Mesenchymal stem cell (in vitro differentiated cells and primary cell): ENCODE results near the gene USP17L10.
"Not testable (repeated sequence)": the region's sequence is repeated elsewhere in the genome, so short reads cannot be mapped to it uniquely, and the experiment has no call there.

Experiments used
- DNase-seq: peaks from one replicate; pipeline ENCODE4 v3.0.0-alpha.2; 2013
- H2AFZ ChIP-seq: one replicate; pipeline ENCODE4 v1.6.1; 2013; ENCODE audit warnings: low read depth, mild to moderate bottlenecking, control low read depth, inconsistent platforms, low read length, moderate library complexity
- H2AK5ac ChIP-seq: 2 replicates; pipeline ENCODE4 v1.6.1; 2013; ENCODE audit warnings: low read length, moderate library complexity, mild to moderate bottlenecking, inconsistent platforms; ENCODE audit not compliant: severe bottlenecking
- H2BK120ac ChIP-seq: one replicate; pipeline ENCODE4 v1.6.1; 2013; ENCODE audit warnings: low read depth, mild to moderate bottlenecking, inconsistent platforms, low read length, moderate library complexity
- H2BK12ac ChIP-seq, 2 experiments: one replicate each; pipeline ENCODE4 v1.6.1; 2013; ENCODE audit warnings: inconsistent platforms in 2 of 2, low read length in 2 of 2, mild to moderate bottlenecking in 2 of 2, moderate library complexity in 2 of 2, control low read depth in 1 of 2
- H2BK15ac ChIP-seq: one replicate; pipeline ENCODE4 v1.6.1; 2013; ENCODE audit warnings: mild to moderate bottlenecking, low read depth, inconsistent platforms; ENCODE audit not compliant: poor library complexity, severe bottlenecking
- H2BK5ac ChIP-seq: 2 replicates; pipeline ENCODE4 v1.6.1; 2013; ENCODE audit warnings: low read depth, mild to moderate bottlenecking, low read length, control low read depth, inconsistent platforms; ENCODE audit not compliant: poor library complexity, severe bottlenecking
- H3K14ac ChIP-seq, 2 experiments: one replicate each; pipeline ENCODE4 v1.6.1; 2013; ENCODE audit warnings: inconsistent platforms in 2 of 2, low read length in 2 of 2, control low read depth in 1 of 2, mild to moderate bottlenecking in 1 of 2, moderate library complexity in 1 of 2
- H3K18ac ChIP-seq, 2 experiments: one replicate each; pipeline ENCODE4 v1.6.1; 2013; ENCODE audit warnings: inconsistent platforms in 2 of 2, low read length in 2 of 2, control low read depth in 1 of 2, low read depth in 1 of 2, mild to moderate bottlenecking in 1 of 2
- H3K23ac ChIP-seq, 2 experiments: one replicate each; pipeline ENCODE4 v1.6.1; 2013; ENCODE audit warnings: inconsistent platforms in 2 of 2, low read length in 2 of 2, mild to moderate bottlenecking in 2 of 2, moderate library complexity in 2 of 2, control low read depth in 1 of 2
- H3K27ac ChIP-seq: 2 replicates; pipeline ENCODE4 v1.5.1; 2013; ENCODE audit warnings: mild to moderate bottlenecking, moderate library complexity, low read length, control low read depth, inconsistent platforms; ENCODE audit not compliant: poor library complexity, severe bottlenecking
- H3K27me3 ChIP-seq, 2 experiments: 2 replicates each; pipeline versions ENCODE4 v1.6.1 to v1.7.0; 2013; ENCODE audit warnings: low read length in 2 of 2, mild to moderate bottlenecking in 2 of 2, moderate library complexity in 2 of 2, control low read depth in 1 of 2, inconsistent platforms in 1 of 2; ENCODE audit not compliant: control insufficient read depth in 1 of 2, insufficient read depth in 1 of 2
- H3K36me3 ChIP-seq, 2 experiments: 2 replicates each; pipeline versions ENCODE4 v1.6.1 to v1.7.0; 2013; ENCODE audit warnings: low read length in 2 of 2, control low read depth in 1 of 2, inconsistent platforms in 1 of 2, low read depth in 1 of 2, mild to moderate bottlenecking in 1 of 2; ENCODE audit not compliant: insufficient read depth in 2 of 2, control insufficient read depth in 1 of 2
- H3K4ac ChIP-seq, 2 experiments: one replicate each; pipeline ENCODE4 v1.6.1; 2013; ENCODE audit warnings: inconsistent platforms in 2 of 2, low read length in 2 of 2, mild to moderate bottlenecking in 2 of 2, moderate library complexity in 2 of 2, control low read depth in 1 of 2, low read depth in 1 of 2
- H3K4me1 ChIP-seq: 2 replicates; pipeline ENCODE4 v1.6.1; 2013; ENCODE audit warnings: low read depth, low read length, control low read depth; ENCODE audit not compliant: control insufficient read depth, insufficient read depth
- H3K4me2 ChIP-seq: 2 replicates; pipeline ENCODE4 v1.6.1; 2013; ENCODE audit warnings: low read length, mild to moderate bottlenecking, inconsistent platforms; ENCODE audit not compliant: poor library complexity, severe bottlenecking
- H3K4me3 ChIP-seq, 2 experiments: 2 replicates each; pipeline versions ENCODE4 v1.5.1 to v1.7.0; 2013; ENCODE audit warnings: low read length in 2 of 2, mild to moderate bottlenecking in 2 of 2, control low read depth in 1 of 2, low read depth in 1 of 2; ENCODE audit not compliant: insufficient read depth in 1 of 2
- H3K79me1 ChIP-seq: replicated peaks from 2 replicates; pipeline ENCODE4 v1.6.1; 2013; ENCODE audit warnings: mild to moderate bottlenecking, control low read depth, low read length, inconsistent platforms; ENCODE audit not compliant: poor library complexity, severe bottlenecking
- H3K9ac ChIP-seq: 2 replicates; pipeline ENCODE4 v1.7.0; 2013; ENCODE audit warnings: mild to moderate bottlenecking, low read length, moderate library complexity
- H3K9me3 ChIP-seq: 2 replicates; pipeline ENCODE4 v1.7.0; 2013; ENCODE audit warnings: mild to moderate bottlenecking, low read length; ENCODE audit not compliant: control insufficient read depth
- H4K8ac ChIP-seq: one replicate; pipeline ENCODE4 v1.6.1; 2013; ENCODE audit warnings: inconsistent platforms, mild to moderate bottlenecking, low read length, moderate library complexity
- H4K91ac ChIP-seq: one replicate; pipeline ENCODE4 v1.6.1; 2013; ENCODE audit warnings: mild to moderate bottlenecking, low read length, inconsistent platforms
- WGBS: methylation state at CpG from one replicate; pipeline ENCODE4 v1.1.7; 2013; ENCODE audit warnings: mixed read lengths; 5-methylcytosine and 5-hydroxymethylcytosine counted together

The USP17L10 gene

GRCh38 chr4:9253078-9253477 lies 42.6 kb downstream of the USP17L10 start, which contains the start of gene USP17L19:
TSS of gene USP17L19 (plus strand) at chr4:9253378. CDS start at chr4:9253378, 0 bp downstream.
- H2BK120ac ChIP-seq = not testable (repeated sequence)

GRCh38 chr4:9257824-9258223 lies 47.4 kb downstream of the USP17L10 start, which contains the start of gene USP17L20:
TSS of gene USP17L20 (plus strand) at chr4:9258124. CDS start at chr4:9258124, 0 bp downstream.
- H2BK120ac ChIP-seq, H2BK5ac ChIP-seq, H3K4me3 ChIP-seq, H3K18ac ChIP-seq, H3K27me3 ChIP-seq, H3K14ac ChIP-seq, H3K27ac ChIP-seq, H3K4me2 ChIP-seq, H2AFZ ChIP-seq, H4K8ac ChIP-seq, H2AK5ac ChIP-seq, DNase-seq, H2BK12ac ChIP-seq, H2BK15ac ChIP-seq, H3K4ac ChIP-seq, H3K4me1 ChIP-seq, H4K91ac ChIP-seq, H3K36me3 ChIP-seq, H3K9me3 ChIP-seq, H3K79me1 ChIP-seq, H3K23ac ChIP-seq, H3K9ac ChIP-seq: not testable (repeated sequence)
- WGBS = no CpG with 5 or more reads among the region's 15 CpGs

More at GRCh38 chr4:9253078-9253477, 42.6 kb downstream of the USP17L10 start, which contains the start of gene USP17L19:
- H3K9ac ChIP-seq, H3K4ac ChIP-seq, DNase-seq, H3K27ac ChIP-seq, H3K23ac ChIP-seq, H3K36me3 ChIP-seq, H3K9me3 ChIP-seq, H2BK5ac ChIP-seq, H2BK15ac ChIP-seq, H3K18ac ChIP-seq, H3K4me3 ChIP-seq, H3K14ac ChIP-seq, H3K4me1 ChIP-seq, H4K8ac ChIP-seq, H2AK5ac ChIP-seq, H3K4me2 ChIP-seq, H3K79me1 ChIP-seq, H3K27me3 ChIP-seq, H4K91ac ChIP-seq, H2BK12ac ChIP-seq, H2AFZ ChIP-seq: not testable (repeated sequence)
- WGBS = no CpG with 5 or more reads among the region's 13 CpGs
